NCI-H1930 (cell line): Measurements from ENCODE around the gene C1orf185.
"Not testable (repeated sequence)": the region's sequence is repeated elsewhere in the genome, so short reads cannot be mapped to it uniquely, and the experiment has no call there.

Experiments
- DNase-seq, 2 experiments: peaks; one replicate each; lab custom pipeline; 2025; lab: John Stamatoyannopoulos, UW

The C1orf185 gene

DNA sequence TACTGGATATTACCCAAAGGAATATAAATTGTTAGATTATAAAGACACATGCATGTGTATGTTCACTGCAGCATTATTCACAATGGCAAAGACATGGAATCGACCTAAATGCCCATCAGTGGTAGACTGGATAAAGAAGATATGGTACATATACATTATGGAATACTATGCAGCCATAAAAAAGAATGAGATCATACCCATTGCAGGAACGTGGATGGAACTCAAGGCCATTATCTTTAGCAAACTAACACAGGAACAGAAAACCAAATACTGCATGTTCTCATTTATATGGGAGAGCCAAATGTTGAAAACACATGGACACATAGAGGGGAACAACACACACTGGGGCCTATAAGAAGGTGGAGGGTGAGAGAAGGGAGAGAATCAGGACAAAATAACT, 35.7 kb downstream of the C1orf185 start:
- DNase-seq, result not testable (repeated sequence)

DNA sequence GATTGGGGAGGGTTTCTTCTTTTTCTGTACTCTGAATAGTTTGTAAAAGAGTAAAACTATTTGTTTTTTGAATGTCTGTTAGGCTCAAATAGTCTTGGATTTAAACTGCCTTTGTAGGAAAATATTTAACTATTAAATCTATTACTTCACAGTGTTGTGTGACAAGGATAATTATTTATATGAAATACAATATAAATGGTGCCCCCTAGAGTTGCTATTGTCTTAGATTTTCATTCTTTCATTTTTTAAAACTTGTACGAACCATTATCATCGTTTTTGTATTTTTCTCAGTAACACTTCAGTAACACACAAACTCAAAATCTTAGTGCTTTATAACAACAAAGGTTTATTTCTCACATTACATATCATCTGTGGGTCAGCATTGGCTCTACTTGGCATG, 37.4 kb downstream of the C1orf185 start:
- DNase-seq, result no peak

DNA sequence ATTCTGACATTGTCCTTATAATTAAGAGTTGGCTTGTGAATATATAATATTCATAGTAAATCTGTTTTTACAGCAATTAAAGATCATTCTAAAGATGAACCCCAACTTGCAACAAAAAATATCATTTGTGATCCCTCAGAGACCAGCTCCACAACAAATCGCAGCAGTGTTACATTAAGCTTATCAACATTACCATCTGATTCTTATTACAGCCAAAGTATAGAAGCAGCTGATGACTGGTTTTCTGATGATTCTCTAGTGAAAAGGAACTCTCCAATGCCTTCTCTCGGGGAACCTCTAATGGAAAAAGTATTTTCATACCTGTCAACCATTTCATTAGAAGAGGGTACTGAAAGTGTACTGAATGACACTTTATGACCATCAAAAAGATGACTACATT, 45.4 kb downstream of the C1orf185 start:
- no peak for DNase-seq

DNA sequence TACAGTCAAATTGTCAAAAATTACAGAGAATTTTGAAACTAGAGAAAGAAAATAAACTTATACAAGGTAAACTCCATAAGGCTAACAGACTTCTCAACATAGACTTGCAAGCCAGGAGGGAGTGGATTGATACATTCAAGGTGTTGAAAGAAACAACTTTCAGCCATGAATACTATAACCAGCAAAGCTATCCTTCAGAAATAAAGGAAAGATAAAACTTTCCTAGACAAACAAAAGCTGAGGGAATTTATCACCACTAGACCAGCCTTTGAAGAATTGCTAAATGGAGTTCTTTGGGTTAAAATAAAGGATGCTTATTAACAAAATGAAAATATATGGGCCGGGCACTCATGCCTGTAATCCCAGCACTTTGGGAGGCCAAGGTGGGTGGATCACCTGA, 52.7 kb downstream of the C1orf185 start:
- no peak for DNase-seq

DNA sequence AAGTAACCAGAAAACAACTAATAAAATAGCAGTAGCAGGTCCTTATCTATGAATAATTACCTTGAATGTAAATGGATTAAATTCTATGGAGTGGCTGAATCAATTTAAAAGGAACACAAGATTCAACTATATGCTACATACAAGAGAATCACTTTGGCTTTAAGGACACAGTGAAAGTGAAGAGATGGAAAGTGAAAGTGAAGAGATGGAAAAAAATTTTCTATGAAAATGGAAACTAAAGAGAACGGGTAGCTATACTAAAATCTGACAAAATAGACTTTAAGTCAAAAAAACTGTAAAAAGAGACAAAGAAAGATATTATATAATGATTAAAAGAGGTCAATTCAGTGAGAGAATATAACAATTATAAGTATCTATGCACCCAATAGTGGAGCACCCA, 54.7 kb downstream of the C1orf185 start:
- no peak for DNase-seq

DNA sequence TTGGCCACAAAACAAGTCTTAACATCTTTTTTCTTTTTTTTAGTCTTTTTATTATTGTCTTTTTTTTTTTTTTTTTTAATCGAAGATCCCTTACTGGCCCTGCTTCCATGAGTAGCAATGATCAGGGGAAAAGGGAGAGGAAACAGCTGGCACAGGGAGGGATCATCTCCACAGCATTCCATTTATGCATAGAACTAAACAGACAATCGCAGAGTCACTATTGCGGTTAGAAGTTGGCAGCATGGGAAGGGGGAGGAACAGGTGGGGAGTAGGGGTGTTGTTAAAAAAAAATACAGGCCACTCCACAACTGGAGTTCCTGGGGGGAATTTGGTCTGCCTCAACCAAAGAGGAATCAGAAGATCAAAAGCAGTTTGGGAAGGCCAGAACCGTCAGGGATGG, 55.4 kb downstream of the C1orf185 start:
- DNase-seq, result no peak

DNA sequence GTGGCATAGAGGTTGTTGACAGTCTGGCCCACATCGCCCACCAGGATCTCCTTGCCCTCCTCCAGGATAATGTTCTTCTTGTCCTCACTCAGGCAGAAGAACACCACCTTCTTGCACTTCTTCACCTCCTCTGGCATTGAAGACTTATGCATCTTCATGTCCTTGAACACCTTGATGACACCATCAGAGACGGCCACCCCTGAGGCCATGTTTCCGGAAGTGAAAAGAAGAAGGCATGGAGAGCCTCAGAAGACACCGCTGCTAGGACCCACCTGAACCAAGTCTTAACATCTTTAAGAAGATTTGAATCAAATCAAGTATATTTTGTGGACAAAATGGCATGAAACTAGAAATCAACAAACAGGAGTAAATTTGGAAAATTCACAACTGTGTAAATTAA, 56.2 kb downstream of the C1orf185 start:
- DNase-seq, result no peak

- not testable (repeated sequence) for DNase-seq
Measured at GRCh38 chr1:51162560-51162959, 60.5 kb downstream of the C1orf185 start.

DNA sequence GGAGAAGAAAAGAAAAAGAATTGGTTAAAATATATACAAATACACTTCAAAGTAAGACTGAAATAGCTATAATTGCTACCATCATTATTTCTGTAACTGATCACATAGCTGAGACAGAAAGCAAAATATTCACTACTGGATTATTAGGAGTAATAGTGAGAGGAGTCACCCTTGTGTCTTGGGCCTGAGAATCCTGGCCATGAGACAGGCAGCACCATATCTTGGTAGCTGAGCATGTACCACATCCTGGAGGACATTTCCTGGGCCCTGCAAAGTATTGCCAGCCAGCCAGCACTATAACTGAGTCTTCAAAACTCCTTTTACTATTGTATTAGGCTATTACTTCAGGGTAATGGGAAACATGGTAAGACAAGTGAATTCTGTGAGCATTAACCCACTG, 63.5 kb downstream of the C1orf185 start:
- DNase-seq, result no peak

DNA sequence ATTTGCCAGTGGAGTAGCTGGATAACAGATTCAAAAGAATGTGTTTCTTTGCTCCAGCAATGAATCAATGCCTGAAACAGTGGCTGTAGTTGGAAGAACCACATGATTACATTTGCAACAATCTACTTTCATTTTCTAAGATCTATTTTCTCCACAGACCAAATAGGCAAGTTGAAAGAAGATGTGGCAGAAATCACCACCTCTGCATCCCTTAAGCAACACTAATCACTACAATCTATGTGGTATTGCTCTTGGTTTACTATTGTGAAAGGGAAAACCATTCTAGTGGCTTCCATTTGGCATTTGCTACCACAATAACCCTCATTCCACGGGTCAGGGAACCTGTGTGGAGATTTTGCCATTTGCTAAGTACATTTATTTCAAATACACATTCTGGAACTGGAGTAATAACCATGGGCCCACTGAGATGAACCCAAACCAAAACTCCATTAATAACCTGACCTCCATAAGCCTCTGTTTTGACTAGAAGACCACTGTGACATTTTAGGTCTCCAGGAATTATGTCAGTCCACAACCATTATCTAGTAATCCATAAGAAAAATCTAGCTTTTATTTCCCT, 66.3 kb downstream of the C1orf185 start:
- no peak for DNase-seq

DNA sequence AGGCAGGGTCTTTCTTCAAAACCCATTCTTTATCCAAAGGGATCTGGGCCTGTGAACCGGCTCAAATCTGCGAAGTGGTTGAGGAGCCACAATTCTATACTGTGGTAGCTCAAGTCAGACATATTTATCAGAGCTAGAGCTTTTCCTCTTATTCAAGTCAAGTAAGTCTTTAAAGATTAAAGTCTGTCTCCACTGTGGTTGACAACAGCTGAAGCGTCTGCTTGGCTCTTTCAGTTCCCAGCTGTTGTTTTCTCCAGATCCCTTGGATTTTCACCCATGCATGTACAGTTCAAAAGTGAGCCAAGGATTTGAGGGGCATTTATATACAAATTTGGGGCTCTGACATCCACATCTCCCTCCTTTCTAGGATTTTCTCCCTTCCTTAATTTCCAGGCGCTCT, 66.9 kb downstream of the C1orf185 start:
- no peak for DNase-seq

DNA sequence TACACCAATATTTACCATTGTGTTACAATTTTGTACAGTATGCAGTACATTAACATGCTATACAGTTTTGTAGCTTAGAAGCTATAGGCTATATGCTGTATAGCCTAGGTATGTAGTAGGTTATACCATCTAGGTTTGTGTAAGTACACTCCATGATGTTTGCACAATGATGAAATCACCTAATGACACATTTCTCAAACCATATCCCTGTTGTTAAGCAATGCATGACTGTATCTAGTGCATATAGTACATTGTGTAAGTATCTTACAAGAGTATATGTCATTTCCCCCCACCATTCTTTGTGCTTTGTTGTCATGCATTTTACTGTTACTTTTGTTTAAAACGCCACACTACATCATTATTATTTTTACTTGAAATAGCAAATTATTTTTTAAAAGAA, 68.3 kb downstream of the C1orf185 start:
- DNase-seq, result no peak

DNA sequence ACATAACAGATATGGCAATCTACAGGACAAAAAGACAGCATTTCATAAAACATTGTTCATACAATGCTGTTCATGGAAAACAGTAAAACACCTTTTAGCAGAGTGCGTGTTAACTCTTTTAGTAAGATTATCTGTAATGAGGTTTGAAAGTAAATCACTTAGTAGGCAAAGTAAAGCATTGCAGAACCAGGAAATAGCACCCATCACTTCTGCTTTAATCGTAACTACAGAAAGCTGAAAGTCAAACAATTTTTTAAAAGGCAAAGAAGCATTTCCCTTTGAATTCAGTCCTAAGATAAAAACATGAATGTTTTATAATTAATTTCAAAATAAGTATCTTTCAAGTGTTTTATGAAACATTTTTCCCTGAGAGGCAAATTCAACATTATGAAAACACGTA, 70.8 kb downstream of the C1orf185 start:
- DNase-seq, result no peak

- no peak for DNase-seq
Measured at GRCh38 chr1:51175278-51175677, 73.2 kb downstream of the C1orf185 start.

DNA sequence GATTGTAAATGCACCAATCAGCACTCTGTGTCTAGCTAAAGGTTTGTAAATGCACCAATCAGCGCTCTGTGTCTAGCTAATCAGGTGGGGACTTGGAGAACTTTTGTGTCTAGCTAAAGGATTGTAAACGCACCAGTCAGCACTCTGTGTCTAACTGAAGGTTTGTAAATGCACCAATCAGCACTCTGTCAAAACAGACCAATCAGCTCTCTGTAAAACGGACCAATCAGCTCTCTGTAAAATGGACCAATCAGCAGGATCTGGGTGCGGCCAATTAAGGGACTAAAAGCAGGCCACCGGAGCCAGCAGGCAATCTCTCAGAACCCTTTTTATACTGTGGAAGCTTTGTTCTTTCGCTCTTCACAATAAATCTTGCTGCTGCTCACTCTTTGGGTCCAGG, 76.0 kb downstream of the C1orf185 start:
- DNase-seq, result not testable (repeated sequence)

GRCh38 chr1:51188230-51188629, 86.2 kb downstream of the C1orf185 start:
- DNase-seq, result no peak

GRCh38 chr1:51189421-51190073, 87.5 kb downstream of the C1orf185 start:
- peak in 1 of 2 experiments; percentile 34 for DNase-seq

- DNase-seq, result no peak
Measured at GRCh38 chr1:51190961-51191360, 88.9 kb downstream of the C1orf185 start.

DNA sequence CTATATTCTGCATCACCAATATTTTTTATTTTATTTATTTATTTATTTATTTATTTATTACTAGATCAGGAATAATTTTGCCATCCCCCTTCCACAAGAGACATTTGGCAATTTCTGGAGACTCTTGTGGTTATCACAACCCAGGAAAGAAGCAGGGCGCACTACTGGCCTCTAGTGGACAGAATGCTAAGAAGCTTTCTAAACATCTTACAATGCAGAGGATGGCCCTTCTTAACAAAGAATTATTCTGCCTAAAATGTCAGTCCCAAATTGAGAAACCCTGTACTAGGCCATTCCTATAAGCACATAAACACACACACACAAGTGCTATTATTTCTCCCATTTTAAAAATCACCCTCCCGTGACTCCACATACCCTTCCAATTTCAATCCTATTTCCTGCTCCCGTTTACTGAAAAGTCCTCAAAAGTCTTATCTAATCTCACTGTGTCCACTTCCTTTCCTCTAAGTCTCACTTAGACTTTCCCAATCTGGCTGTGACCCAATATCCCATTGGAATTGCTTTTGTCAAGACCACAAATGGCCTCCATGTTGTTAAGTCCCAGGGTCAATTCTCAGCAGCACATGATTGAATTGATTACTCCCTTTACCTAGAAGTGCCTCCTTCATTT, 90.3 kb downstream of the C1orf185 start:
- peak in 1 of 2 experiments; percentile 28 for DNase-seq

- DNase-seq, result no peak
Measured at GRCh38 chr1:51193564-51193963, 91.5 kb downstream of the C1orf185 start.
